MCF 10A (cell line): ENCODE measurements around the gene RNASE9. TPM values are rescaled to one million over a fixed set of nuclear protein-coding genes. Genes with fewer than 3 reads are reported as not detected.

Experiments
- BruUV-seq: library from RNA; stranded (reverse); fragments of 400-500 nt; replicated peaks from 2 replicates; lab custom pipeline; 2021; lab: Mats Ljungman, UMichigan
- CTCF ChIA-PET: fragments of 300-600 bp; sonication (Branson Sonifier 250); formaldehyde crosslinking; extraction: SDS; loops from one replicate; lab custom pipeline; 2021; ENCODE audit warnings: antibody characterized with exemption, inconsistent platforms; lab: Yijun Ruan, JAX
- POLR2A ChIA-PET: fragments of 300-600, 350-650 bp; sonication (Branson Sonifier 250); formaldehyde crosslinking; extraction: SDS; loops from one replicate; lab custom pipeline; 2020; ENCODE audit warnings: antibody characterized with exemption, inconsistent platforms; lab: Yijun Ruan, JAX
- DNase-seq: peaks from one replicate; pipeline ENCODE4 v3.0.0-alpha.2; 2018; ENCODE audit not compliant: unreplicated experiment
- H3K27ac Mint-ChIP-seq: one replicate; pipeline ENCODE4 v1.8.0; 2022; ENCODE audit warnings: mild to moderate bottlenecking, low read depth, mixed read lengths; ENCODE audit not compliant: unreplicated experiment
- H3K27me3 Mint-ChIP-seq: one replicate; pipeline ENCODE4 v1.8.0; 2022; ENCODE audit warnings: mixed read lengths; ENCODE audit not compliant: insufficient read depth, unreplicated experiment
- H3K36me3 Mint-ChIP-seq: one replicate; pipeline ENCODE4 v1.8.0; 2022; ENCODE audit warnings: mild to moderate bottlenecking, moderate library complexity, mixed read lengths; ENCODE audit not compliant: insufficient read depth, unreplicated experiment
- H3K4me1 Mint-ChIP-seq: one replicate; pipeline ENCODE4 v1.8.0; 2022; ENCODE audit warnings: mixed read lengths; ENCODE audit not compliant: insufficient read depth, unreplicated experiment
- H3K4me3 Mint-ChIP-seq: one replicate; pipeline ENCODE4 v1.8.0; 2022; ENCODE audit warnings: mild to moderate bottlenecking, moderate library complexity, mixed read lengths; ENCODE audit not compliant: unreplicated experiment
- H3K9me3 Mint-ChIP-seq: one replicate; pipeline ENCODE4 v1.8.0; 2022; ENCODE audit warnings: mixed read lengths; ENCODE audit not compliant: unreplicated experiment
- intact Hi-C: fragments of 100-400 bp; cut with micrococcal nuclease; formaldehyde crosslinking; loops from 2 replicates; pipeline ENCODE4 v1.14.1; 2022
- total RNA-seq: library from RNA; stranded (reverse); gene quantifications from 2 replicates; pipeline ENCODE4 v1.2.3, GENCODE V29; 2022
- TF ChIP-seq, protein P1 (sequence below): fragments of 200-600 bp; IDR thresholded peaks from one replicate; pipeline ENCODE4 v1.8.0; 2022; ENCODE audit warnings: antibody characterized with exemption, mild to moderate bottlenecking; ENCODE audit not compliant: unreplicated experiment

The RNASE9 gene
- total RNA-seq, 1 experiment from 2014 or later = not detected

- no peak for DNase-seq
- H3K4me1 Mint-ChIP-seq = no peaks in the 10 kb centered on the region
- no peaks in the 10 kb centered on the region for H3K9me3 Mint-ChIP-seq
- POLR2A ChIA-PET = interaction anchor here (1.0 kb wide), 1 partner anchor 86 kb away, joined by 3 read pairs; the partner anchor contains the start of gene PNP
- BruUV-seq = no TSS peak
- no peaks in the 10 kb centered on the region for H3K27me3 Mint-ChIP-seq
- TF ChIP-seq, protein P1, sequence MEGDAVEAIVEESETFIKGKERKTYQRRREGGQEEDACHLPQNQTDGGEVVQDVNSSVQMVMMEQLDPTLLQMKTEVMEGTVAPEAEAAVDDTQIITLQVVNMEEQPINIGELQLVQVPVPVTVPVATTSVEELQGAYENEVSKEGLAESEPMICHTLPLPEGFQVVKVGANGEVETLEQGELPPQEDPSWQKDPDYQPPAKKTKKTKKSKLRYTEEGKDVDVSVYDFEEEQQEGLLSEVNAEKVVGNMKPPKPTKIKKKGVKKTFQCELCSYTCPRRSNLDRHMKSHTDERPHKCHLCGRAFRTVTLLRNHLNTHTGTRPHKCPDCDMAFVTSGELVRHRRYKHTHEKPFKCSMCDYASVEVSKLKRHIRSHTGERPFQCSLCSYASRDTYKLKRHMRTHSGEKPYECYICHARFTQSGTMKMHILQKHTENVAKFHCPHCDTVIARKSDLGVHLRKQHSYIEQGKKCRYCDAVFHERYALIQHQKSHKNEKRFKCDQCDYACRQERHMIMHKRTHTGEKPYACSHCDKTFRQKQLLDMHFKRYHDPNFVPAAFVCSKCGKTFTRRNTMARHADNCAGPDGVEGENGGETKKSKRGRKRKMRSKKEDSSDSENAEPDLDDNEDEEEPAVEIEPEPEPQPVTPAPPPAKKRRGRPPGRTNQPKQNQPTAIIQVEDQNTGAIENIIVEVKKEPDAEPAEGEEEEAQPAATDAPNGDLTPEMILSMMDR = no peak
- CTCF ChIA-PET = interaction anchor here (1.9 kb wide), 1 partner anchor 25 kb away, joined by 7 read pairs; no protein-coding TSS in a partner anchor
- intact Hi-C loops = no loop called here
- H3K27ac Mint-ChIP-seq = no peak overlapping the region
- no peak overlapping the region for H3K4me3 Mint-ChIP-seq
- H3K36me3 Mint-ChIP-seq = no peaks in the 10 kb centered on the region
These were observed 5.0 kb downstream of the RNASE9 start for GRCh38 chr14:20555845-20556244.

DNA sequence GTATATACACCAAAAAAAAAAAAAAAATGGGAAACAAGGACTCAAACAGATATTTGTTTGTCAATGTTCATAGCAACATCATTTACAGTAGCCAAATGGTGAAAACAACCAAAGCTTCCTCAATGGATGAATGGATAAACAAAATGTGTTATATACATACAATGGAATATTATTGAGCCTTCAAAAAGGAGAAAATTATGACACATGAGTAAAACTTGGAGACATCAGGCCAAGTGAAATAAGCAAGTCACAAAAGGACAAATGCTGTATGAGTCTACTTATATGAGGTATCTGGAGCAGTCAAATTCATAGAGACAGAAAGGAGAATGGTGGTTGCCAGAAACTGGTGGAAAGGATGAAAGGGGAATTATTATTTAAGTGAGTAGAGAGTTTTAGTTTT lies 7.8 kb downstream of the RNASE9 start:
- Mint-ChIP-seq H3K36me3 (no peaks in the 10 kb centered on the region), H3K4me3 (no peak overlapping the region), H3K27ac (no peak overlapping the region), H3K27me3 (no peaks in the 10 kb centered on the region), H3K4me1 (no peaks in the 10 kb centered on the region), H3K9me3 (no peaks in the 10 kb centered on the region)
- TF ChIP-seq, protein P1 = no peak
- intact Hi-C loops = no loop called here
- CTCF ChIA-PET = no interaction called here
- no TSS peak for BruUV-seq
- no peak for DNase-seq
- POLR2A ChIA-PET = no interaction called here

DNA sequence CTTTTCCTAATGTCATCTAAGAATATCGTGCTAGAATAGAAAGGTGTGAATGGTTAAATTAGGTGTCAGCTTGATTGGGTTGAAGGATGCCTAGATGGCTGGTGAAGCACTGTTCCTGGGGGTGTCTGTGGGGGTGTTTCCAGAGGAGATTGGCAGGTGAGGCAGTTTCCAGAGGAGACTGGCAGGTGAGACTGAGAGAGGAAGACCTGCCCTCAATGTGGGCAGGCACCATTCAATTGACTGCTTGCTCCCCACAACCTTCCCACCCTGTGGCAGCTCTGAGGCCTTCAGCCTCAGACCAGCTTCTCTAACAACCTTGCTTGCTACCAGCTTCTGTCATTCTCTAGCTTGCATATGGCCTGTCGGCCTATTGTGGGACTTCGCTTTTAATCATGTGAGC lies 9.2 kb downstream of the RNASE9 start:
- POLR2A ChIA-PET = interaction anchor here (1.0 kb wide), 1 partner anchor 90 kb away, joined by 3 read pairs; the partner anchor contains the start of gene PIP4P1
- BruUV-seq = no TSS peak
- no peaks in the 10 kb centered on the region for H3K4me1 Mint-ChIP-seq
- H3K4me3 Mint-ChIP-seq = no peak overlapping the region
- H3K9me3 Mint-ChIP-seq = no peaks in the 10 kb centered on the region
- intact Hi-C loops = no loop called here
- no peaks in the 10 kb centered on the region for H3K36me3 Mint-ChIP-seq
- TF ChIP-seq, protein P1 = no peak
- no peaks in the 10 kb centered on the region for H3K27me3 Mint-ChIP-seq
- no peak overlapping the region for H3K27ac Mint-ChIP-seq
- no peak for DNase-seq
- CTCF ChIA-PET = interaction anchor here (0.5 to 0.7 kb wide), 3 partner anchors 11 to 1577 kb away, joined by 3 read pairs; no protein-coding TSS in a partner anchor

- Mint-ChIP-seq H3K4me1 (no peaks in the 10 kb centered on the region), H3K27ac (no peak overlapping the region), H3K4me3 (no peak overlapping the region), H3K36me3 (no peaks in the 10 kb centered on the region), H3K9me3 (no peaks in the 10 kb centered on the region), H3K27me3 (peaks cover under 1% of the 10 kb centered on the region)
- TF ChIP-seq, protein P1 = no peak
- no TSS peak for BruUV-seq
- POLR2A ChIA-PET = interaction anchor here (1.0 kb wide), 1 partner anchor 89 kb away, joined by 3 read pairs; the partner anchor contains the start of gene PIP4P1
- no peak for DNase-seq
- intact Hi-C loops = no loop called here
- CTCF ChIA-PET = interaction anchor here (0.7 kb wide), 1 partner anchor 220 kb away, joined by 3 read pairs; no protein-coding TSS in a partner anchor
These were observed 9.9 kb downstream of the RNASE9 start for GRCh38 chr14:20550926-20551325.
